H9 (cell line): ENCODE results near the gene POLE2. TPM values are rescaled to one million over a fixed set of nuclear protein-coding genes. Genes with fewer than 3 reads are reported as not detected.
A peak's percentile ranks its signal among the peaks of the same experiment; 100 is the strongest.

Source experiments
- DNase-seq: peaks from one replicate; pipeline ENCODE4 v3.0.0-alpha.2; 2017
- H2AFZ ChIP-seq: one replicate; pipeline ENCODE4 v1.6.1; 2013; ENCODE audit warnings: mild to moderate bottlenecking, low read length, control low read depth, moderate library complexity
- H2AK5ac ChIP-seq: 2 replicates; pipeline ENCODE4 v1.6.1; 2013; ENCODE audit warnings: low read length, control low read depth, mixed read lengths; ENCODE audit not compliant: insufficient read length
- H2BK120ac ChIP-seq: one replicate; pipeline ENCODE4 v1.6.1; 2013; ENCODE audit warnings: low read depth, mild to moderate bottlenecking, low read length, control low read depth, inconsistent platforms; ENCODE audit not compliant: poor library complexity, severe bottlenecking
- H2BK12ac ChIP-seq: 2 replicates; pipeline ENCODE4 v1.6.1; 2013; ENCODE audit warnings: low read length, control low read depth, mixed read lengths, low read depth; ENCODE audit not compliant: insufficient read length
- H2BK15ac ChIP-seq: 2 replicates; pipeline ENCODE4 v1.6.1; 2013; ENCODE audit warnings: low read depth, low read length, control low read depth
- H2BK20ac ChIP-seq: one replicate; pipeline ENCODE4 v1.6.1; 2013; ENCODE audit warnings: low read depth, mild to moderate bottlenecking, low read length, control low read depth, inconsistent platforms; ENCODE audit not compliant: poor library complexity, severe bottlenecking
- H2BK5ac ChIP-seq: 2 replicates; pipeline ENCODE4 v1.6.1; 2013; ENCODE audit warnings: low read length, control low read depth, mixed read lengths; ENCODE audit not compliant: insufficient read length
- H3K14ac ChIP-seq: 2 replicates; pipeline ENCODE4 v1.6.1; 2013; ENCODE audit warnings: low read length, control low read depth; ENCODE audit not compliant: insufficient read depth
- H3K18ac ChIP-seq: 2 replicates; pipeline ENCODE4 v1.6.1; 2013; ENCODE audit warnings: low read depth, mild to moderate bottlenecking, mixed read lengths, low read length, control low read depth; ENCODE audit not compliant: insufficient read length
- H3K23ac ChIP-seq: 2 replicates; pipeline ENCODE4 v1.6.1; 2013; ENCODE audit warnings: low read length, control low read depth, mixed read lengths, low read depth; ENCODE audit not compliant: insufficient read length
- H3K23me2 ChIP-seq: 2 replicates; pipeline ENCODE4 v1.6.1; 2013; ENCODE audit warnings: low read depth, mild to moderate bottlenecking, mixed read lengths, low read length, control low read depth; ENCODE audit not compliant: insufficient read length, poor library complexity, severe bottlenecking
- H3K27ac ChIP-seq: 2 replicates; pipeline ENCODE4 v1.5.1; 2013; ENCODE audit warnings: low read length, control low read depth, mixed read lengths, low read depth; ENCODE audit not compliant: insufficient read length
- H3K27me3 ChIP-seq: 2 replicates; pipeline ENCODE4 v1.6.1; 2013; ENCODE audit warnings: low read length, control low read depth, inconsistent platforms; ENCODE audit not compliant: insufficient read depth
- H3K4ac ChIP-seq: 2 replicates; pipeline ENCODE4 v1.6.1; 2013; ENCODE audit warnings: low read depth, mild to moderate bottlenecking, control low read depth, inconsistent platforms, low read length, moderate library complexity
- H3K4me1 ChIP-seq: 2 replicates; pipeline ENCODE4 v1.6.1; 2013; ENCODE audit warnings: low read length, control low read depth, inconsistent platforms; ENCODE audit not compliant: insufficient read depth
- H3K4me2 ChIP-seq: 2 replicates; pipeline ENCODE4 v1.6.1; 2013; ENCODE audit warnings: low read length, control low read depth, mixed read lengths; ENCODE audit not compliant: insufficient read length, insufficient read depth
- H3K56ac ChIP-seq: 2 replicates; pipeline ENCODE4 v1.6.1; 2013; ENCODE audit warnings: low read depth, mild to moderate bottlenecking, mixed read lengths, low read length, control low read depth; ENCODE audit not compliant: insufficient read length
- H3K79me1 ChIP-seq: 2 replicates; pipeline ENCODE4 v1.6.1; 2013; ENCODE audit warnings: low read depth, mild to moderate bottlenecking, moderate library complexity, low read length, control low read depth, inconsistent platforms; ENCODE audit not compliant: insufficient read depth, poor library complexity, severe bottlenecking
- H3K79me2 ChIP-seq: 2 replicates; pipeline ENCODE4 v1.6.1; 2013; ENCODE audit warnings: low read length, control low read depth, inconsistent platforms; ENCODE audit not compliant: insufficient read depth
- H3K9ac ChIP-seq: 2 replicates; pipeline ENCODE4 v1.6.1; 2013; ENCODE audit warnings: low read length, control low read depth, mixed read lengths; ENCODE audit not compliant: insufficient read length; ENCODE audit errors: extremely low read depth
- H3K9me3 ChIP-seq: one replicate; pipeline ENCODE4 v1.6.1; 2013; ENCODE audit warnings: low read depth, low read length, inconsistent platforms; ENCODE audit not compliant: control insufficient read depth
- H3T11ph ChIP-seq: one replicate; pipeline ENCODE4 v1.6.1; 2013; ENCODE audit warnings: mild to moderate bottlenecking, low read length, control low read depth, inconsistent platforms
- H4K20me1 ChIP-seq: one replicate; pipeline ENCODE4 v1.6.1; 2013; ENCODE audit not compliant: control insufficient read depth, insufficient read length, insufficient read depth
- H4K5ac ChIP-seq: 2 replicates; pipeline ENCODE4 v1.6.1; 2013; ENCODE audit warnings: low read depth, mild to moderate bottlenecking, mixed read lengths, low read length, control low read depth; ENCODE audit not compliant: insufficient read length
- H4K8ac ChIP-seq: replicated peaks from 2 replicates; pipeline ENCODE4 v1.6.1; 2013; ENCODE audit warnings: low read length, control low read depth, mixed read lengths, low read depth; ENCODE audit not compliant: insufficient read length
- H4K91ac ChIP-seq: 2 replicates; pipeline ENCODE4 v1.6.1; 2013; ENCODE audit warnings: low read depth, mild to moderate bottlenecking, moderate library complexity, mixed read lengths, low read length, control low read depth; ENCODE audit not compliant: insufficient read length
- H3K27ac Mint-ChIP-seq, 3 experiments: 2 replicates in 2 of 3; 3 replicates in 1 of 3; pipeline ENCODE4 v1.8.0; 2020 to 2021; ENCODE audit warnings: mixed read lengths in 3 of 3, mild to moderate bottlenecking in 1 of 3, moderate library complexity in 1 of 3
- H3K27me3 Mint-ChIP-seq: 2 replicates; pipeline ENCODE4 v1.8.0; 2021; ENCODE audit warnings: low read depth, mild to moderate bottlenecking, moderate library complexity, mixed read lengths
- H3K36me3 Mint-ChIP-seq, 3 experiments: 2 replicates in 2 of 3; 3 replicates in 1 of 3; pipeline ENCODE4 v1.8.0; 2020 to 2021; ENCODE audit warnings: low read depth in 3 of 3, mixed read lengths in 3 of 3; ENCODE audit not compliant: insufficient read depth in 1 of 3
- H3K4me1 Mint-ChIP-seq, 2 experiments: 2 replicates each; pipeline ENCODE4 v1.8.0; 2020; ENCODE audit warnings: mixed read lengths in 2 of 2
- H3K4me3 Mint-ChIP-seq, 2 experiments: 2 replicates in 1 of 2; 3 replicates in 1 of 2; pipeline ENCODE4 v1.8.0; 2020 to 2021; ENCODE audit warnings: mild to moderate bottlenecking in 2 of 2, mixed read lengths in 2 of 2, moderate library complexity in 1 of 2
- H3K9me3 Mint-ChIP-seq, 2 experiments: 2 replicates in 1 of 2; 3 replicates in 1 of 2; pipeline ENCODE4 v1.8.0; 2020; ENCODE audit warnings: mild to moderate bottlenecking in 2 of 2, mixed read lengths in 2 of 2, moderate library complexity in 1 of 2
- CTCF ChIP-seq: fragments of 200-600 bp; sonication (generic); conservative IDR thresholded peaks from 3 replicates; pipeline ENCODE4 v1.8.0; 2021; ENCODE audit warnings: antibody characterized with exemption, mild to moderate bottlenecking
- WGBS: extraction: QIAGEN DNeasy Blood & Tissue Kit; methylation state at CpG from one replicate; pipeline ENCODE4 v1.1.7; 2013; ENCODE audit warnings: missing lambda C conversion rate, low lambda C conversion rate, mixed read lengths; ENCODE audit not compliant: insufficient read length; ENCODE audit errors: extremely low coverage; 5-methylcytosine and 5-hydroxymethylcytosine counted together
- total RNA-seq: library from RNA; stranded (reverse); gene quantifications from 2 replicates; pipeline ENCODE4 v1.2.1, GENCODE V29; 2021

Gene POLE2
- total RNA-seq, 1 experiment from 2014 or later, result 25.7 TPM

- Histone ChIP-seq H3K9me3 (no peaks in the 10 kb centered on the region), H2AK5ac (no peak overlapping the region), H4K20me1 (no peaks in the 10 kb centered on the region), H3K27me3 (no peaks in the 10 kb centered on the region), H3K27ac (no peak overlapping the region), H3K56ac (no peak overlapping the region), H2BK15ac (no peak overlapping the region), H3K4me1 (no peaks in the 10 kb centered on the region; the same call in 1 of the 2 replicates), H3K23ac (no peak overlapping the region), H4K5ac (no peak overlapping the region), H3K4ac (no peak overlapping the region), H3T11ph (no peak overlapping the region), H3K4me2 (peak overlapping the region; percentile 94), H3K14ac (no peak overlapping the region), H2BK12ac (no peak overlapping the region), H2AFZ (no peak overlapping the region), H3K79me2 (0 out of 2 replicates have a peak, but pooled peaks cover 1% of the 10 kb centered on the region), H2BK5ac (no peak overlapping the region), H2BK20ac (no peak overlapping the region), H2BK120ac (no peak overlapping the region), H3K23me2 (peaks cover 5% of the 10 kb centered on the region), H3K9ac (no peak overlapping the region), H3K79me1 (no peaks in the 10 kb centered on the region), H4K91ac (no peak overlapping the region), H4K8ac (no peak overlapping the region), H3K18ac (no peak overlapping the region)
- no peak for TF ChIP-seq CTCF
- H3K9me3 Mint-ChIP-seq, result no peaks in the 10 kb centered on the region
- H3K4me3 Mint-ChIP-seq, result peak overlapping the region; percentile 65 to 80
- peaks cover 22 to 26% of the 10 kb centered on the region in 2 experiments for H3K4me1 Mint-ChIP-seq
- no peak overlapping the region for H3K27ac Mint-ChIP-seq
- no peak for DNase-seq
- peaks cover 0 to 2% (median 1%) of the 10 kb centered on the region in 3 experiments; a peak in 2 of 7 replicates for H3K36me3 Mint-ChIP-seq
- WGBS, result no CpG with 5 or more reads among the region's 6 CpGs
- H3K27me3 Mint-ChIP-seq, result peaks cover 31% of the 10 kb centered on the region
These were observed 4.3 kb upstream of the POLE2 start for GRCh38 chr14:49692193-49692757.
